Measurements from ENCODE around the gene GAL.

The GAL gene

DNA sequence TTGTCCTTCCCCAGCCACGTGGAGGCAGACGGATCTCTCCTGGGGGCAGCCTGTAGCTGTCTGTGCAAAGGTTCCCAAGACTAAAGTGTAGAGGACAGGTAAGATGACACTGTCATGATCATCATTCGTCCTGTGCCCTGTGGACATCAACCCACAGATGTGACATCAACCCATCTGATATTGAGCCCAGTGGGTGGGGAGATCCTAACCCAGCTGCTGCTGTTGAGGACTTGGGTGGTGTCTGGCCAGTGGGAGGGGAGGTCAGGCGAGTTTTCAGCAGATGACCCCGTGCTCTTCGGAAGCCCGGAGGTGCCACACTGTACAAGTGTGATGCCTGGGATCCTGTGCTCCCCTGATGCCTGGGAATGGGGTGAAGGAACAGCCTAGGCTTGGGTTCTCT is 1.2 kb upstream of the GAL start:
- DNase-seq, result no peak

GRCh38 chr11:68683536-68684384 is 584 bp upstream of the GAL start:
- DNase-seq, result no peak

DNA sequence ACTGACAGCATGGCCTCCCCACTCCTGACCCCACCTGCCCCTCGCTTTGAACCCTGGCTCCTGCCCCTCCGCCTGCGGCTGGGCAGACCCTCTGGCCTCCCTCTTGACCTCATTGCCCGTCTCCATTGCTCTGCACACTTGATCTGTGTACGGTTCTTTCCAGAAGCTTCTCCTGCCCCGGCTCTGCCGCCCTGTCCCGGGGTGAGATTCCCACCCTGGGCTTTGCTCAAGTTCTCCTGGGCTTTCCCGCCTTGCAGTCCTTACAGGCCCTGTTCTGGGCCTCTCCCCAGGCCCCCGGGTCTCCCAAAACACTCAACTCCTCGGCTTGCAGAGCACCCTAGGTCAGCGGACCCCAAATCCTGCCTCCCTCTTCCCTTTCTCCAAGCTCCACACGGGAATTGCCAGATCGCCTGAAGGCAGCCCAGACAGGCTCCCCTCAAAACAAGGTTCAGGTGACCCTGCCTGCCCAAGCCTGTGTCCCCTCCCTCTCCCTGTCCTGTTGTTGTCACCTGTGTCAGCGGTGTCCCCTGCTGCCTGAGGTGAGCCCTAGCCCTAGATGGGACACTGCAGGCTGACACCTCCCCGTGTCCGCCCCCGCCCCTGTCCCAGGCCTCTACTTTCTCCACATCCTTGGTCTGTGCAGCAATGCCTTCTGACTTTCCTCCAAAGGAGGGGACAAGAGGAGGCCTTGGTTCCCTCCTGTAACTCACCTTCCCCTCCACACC is 1.5 kb downstream of the GAL start:
- DNase-seq, result no peak

GRCh38 chr11:68686486-68686885 is 2.1 kb downstream of the GAL start:
- no peak for DNase-seq

DNA sequence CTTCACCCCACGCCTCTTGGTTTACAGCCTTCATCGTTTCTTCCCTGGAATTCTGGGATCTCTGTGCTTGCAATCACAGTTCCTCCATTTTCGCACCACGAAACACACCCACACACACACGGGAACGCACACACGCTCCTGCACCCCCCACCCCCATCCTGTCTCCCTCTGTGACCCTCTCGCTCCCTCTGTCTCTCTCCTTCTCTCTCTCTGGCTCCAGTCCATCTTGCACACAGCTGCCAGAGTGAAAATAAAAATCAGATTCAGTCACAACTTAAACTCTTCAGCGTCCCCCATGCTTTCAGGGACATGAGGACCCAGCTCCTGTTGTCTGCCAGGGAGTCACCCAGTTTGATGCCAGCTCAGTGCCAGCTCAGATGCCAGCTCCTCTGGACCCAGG is 3.0 kb downstream of the GAL start:
- no peak for DNase-seq

GRCh38 chr11:68687986-68688385 is 3.6 kb downstream of the GAL start:
- DNase-seq, result no peak

DNA sequence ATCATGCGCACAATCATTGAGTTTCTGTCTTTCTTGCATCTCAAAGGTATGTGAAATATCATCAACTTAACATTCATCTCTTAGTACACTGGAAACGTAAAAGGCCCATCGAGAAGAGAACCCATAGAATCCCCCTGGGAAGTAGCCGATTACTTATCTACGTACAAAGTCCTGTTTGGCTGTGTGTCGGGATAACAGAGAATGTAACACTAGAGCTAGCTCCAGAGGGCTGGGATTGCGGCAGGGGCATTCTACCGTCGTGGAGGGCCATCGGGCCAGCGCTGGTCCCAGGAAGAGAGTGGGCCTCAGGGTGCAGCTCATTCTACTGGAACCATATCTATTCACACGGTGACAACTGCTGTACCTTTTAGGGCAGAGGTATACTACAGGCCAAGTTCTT is 4.5 kb downstream of the GAL start:
- no peak for DNase-seq

- no peak for DNase-seq
Observed at GRCh38 chr11:68689737-68690625, 5.6 kb downstream of the GAL start.

GRCh38 chr11:68690671-68691401 is 6.5 kb downstream of the GAL start:
- no peak for DNase-seq

DNA sequence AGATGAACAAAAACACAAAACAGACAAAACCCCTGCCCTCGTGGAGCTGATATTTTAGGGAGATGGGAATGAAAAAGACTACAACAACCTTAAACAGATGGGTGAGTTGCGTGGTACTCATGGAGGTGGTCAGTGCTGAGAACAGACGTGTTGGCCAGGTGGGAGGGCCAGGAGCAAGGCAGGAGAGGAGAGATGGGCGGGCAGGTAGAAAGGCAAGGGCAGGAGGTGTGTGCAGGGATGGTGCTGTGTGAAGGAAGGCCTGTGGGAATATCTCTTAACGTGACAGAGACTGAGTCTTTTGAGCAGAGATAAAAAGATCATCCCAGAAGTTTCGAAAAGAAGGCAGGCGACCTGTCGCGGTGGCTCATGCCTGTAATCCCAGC is 7.0 kb downstream of the GAL start:
- no peak for DNase-seq

DNA sequence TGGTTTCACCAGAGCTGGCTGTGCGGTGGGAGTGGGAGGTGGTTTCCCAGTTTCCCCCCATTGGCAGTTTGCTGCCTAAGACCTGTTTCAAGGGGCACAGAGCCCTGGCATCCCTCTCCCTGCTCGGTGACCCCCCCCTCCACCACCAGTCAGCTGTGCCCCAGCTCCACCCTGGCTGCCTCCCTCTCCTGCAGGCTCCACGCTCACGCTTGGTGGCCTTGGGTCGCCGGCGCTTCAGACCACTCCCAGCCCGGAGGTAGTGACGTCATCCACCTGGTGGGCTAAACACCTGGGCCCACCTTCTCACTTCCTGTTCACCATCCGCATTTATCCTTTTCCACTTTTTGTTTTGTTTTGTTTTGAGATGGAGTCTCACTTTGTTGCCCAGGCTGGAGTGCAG is 7.8 kb downstream of the GAL start:
- DNase-seq, result no peak

DNA sequence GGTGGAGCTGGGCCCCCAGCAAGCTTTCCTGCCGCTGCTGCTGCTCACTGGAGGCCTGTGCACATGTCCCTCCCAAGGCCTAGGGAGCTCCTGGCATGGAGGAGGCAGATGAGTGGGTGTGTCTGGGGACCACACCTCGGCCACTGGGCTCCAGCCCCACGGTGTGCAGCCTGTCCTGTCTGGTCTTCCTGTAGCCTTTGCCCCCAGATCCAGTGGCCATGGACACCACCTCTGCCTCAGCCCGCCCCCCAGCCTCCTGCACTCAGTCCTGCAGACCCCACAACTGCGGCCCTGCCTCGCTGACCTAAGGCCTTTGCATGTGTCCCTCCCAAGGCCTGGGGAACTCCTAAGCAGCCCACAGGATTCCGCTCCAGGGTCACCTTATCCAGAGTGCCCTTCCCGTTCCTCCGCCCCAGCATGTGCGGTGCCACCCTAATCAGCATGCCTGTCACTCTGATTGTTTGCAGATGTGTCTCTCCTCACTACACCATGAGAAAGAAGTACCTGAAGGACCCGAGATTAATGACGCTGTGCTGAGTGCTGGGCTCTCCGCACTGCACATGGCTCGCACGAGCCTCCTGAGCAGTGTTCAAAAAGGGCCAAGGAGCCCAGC is 8.6 kb downstream of the GAL start:
- DNase-seq, result no peak

GRCh38 chr11:68693484-68693882 is 9.1 kb downstream of the GAL start:
- DNase-seq, result no peak

- DNase-seq, result no peak
Observed at GRCh38 chr11:68694431-68695297, 10.3 kb downstream of the GAL start.

DNA sequence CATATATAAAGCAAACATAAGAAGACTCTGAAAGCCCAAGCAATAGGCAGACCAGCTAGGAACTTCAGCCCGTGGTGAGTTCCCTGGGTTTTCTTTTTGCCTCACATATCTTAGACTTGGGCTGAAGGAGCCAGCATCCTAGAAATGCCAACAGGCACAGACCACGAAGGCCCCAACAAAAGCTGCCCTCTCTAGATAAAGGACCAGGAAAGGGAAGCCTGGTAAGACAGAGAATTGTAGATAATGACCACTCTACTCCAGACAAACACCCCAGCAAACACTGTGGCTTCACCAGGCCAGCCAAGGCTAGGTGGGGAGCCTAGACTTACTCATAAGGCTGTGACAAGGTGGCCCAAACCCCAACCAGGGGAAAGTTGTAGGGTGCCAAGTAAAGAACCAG is 11.2 kb downstream of the GAL start:
- DNase-seq, result no peak

GRCh38 chr11:68698993-68699392 is 14.6 kb downstream of the GAL start:
- no peak for DNase-seq

DNA sequence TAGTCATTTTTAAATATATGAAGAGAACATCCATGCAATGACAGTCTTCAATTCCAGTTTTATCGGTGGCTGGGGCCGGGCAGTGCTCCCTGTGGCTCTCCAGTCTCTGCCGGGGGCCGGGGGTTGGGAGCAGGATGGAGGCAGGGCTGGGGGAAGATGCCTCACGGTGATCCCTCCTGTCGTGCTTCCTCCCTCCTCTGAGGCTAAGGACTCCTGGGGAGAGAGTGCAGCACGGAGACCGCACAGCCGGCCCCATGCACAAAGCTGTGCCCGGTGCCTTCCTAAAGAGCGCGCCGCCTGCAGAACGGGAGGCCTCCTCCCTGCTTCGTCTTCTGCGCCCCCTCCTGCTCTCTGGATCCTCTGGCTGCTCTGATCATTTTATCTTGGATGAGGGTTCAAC is 20.5 kb downstream of the GAL start:
- DNase-seq, result no peak

- no peak for DNase-seq
Observed at GRCh38 chr11:68707527-68707926, 23.2 kb downstream of the GAL start.

DNA sequence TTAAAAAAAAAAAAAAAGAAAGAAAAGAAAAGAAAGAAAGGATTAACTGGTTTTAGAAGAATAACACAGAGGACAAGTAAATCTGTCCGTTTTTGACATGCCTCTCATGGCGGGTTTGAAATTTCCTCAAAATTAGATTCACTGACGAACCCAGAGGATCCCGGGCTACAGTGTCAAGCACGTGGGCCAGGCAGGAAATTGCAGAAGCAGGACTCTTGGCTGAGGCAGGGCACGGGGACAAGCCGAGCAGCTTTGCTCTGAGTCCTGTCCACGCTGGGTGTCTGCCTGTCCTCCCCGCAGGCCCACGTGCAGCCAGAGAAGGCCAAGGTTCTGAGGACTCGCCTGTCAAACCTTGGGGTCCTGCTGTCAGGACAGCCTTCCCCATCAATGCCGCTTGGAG is 24.7 kb downstream of the GAL start:
- no peak for DNase-seq

- DNase-seq, result no peak
Observed at GRCh38 chr11:68710409-68710808, 26.1 kb downstream of the GAL start.

DNA sequence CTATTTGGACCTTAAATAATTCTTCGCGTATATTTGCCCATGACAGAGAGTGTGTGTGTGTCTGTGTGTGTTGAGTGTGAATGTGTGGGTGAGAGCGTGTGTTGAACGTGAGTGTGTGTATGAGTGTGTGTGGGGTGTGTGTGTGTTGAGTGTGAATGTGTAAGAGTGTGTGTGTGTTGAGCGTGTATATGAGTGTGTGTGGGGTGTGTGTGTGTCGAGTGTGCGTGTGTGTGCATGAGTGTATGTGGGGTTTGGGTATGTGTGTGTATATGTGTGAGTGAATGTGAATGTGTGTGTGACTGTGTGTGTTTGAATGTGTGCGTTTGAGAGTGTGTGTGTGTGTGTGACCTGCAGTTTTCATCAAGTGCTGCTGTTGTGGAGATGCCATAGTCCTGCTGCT is 26.8 kb downstream of the GAL start:
- no peak for DNase-seq

Data from activated CD8-positive, alpha-beta memory T cell treated with anti-CD3 and anti-CD28 coated beads, Interleukin-2, amount 50 U/mL, for 48 hours (primary cell).